GM10847 (cell line): ENCODE measurements around the gene TEDC1.

Experiments
- POLR2A ChIP-seq: IDR thresholded peaks from 2 replicates; pipeline ENCODE4 v1.6.1; 2011; ENCODE audit not compliant: insufficient read length; ENCODE audit errors: extremely low read depth

Gene TEDC1

GRCh38 chr14:105452963-105453362 is 38.1 kb upstream of the TEDC1 start:
- no peak for TF ChIP-seq POLR2A

GRCh38 chr14:105453847-105454246 is 37.2 kb upstream of the TEDC1 start:
- TF ChIP-seq POLR2A: no peak

- no peak for TF ChIP-seq POLR2A
Measured at GRCh38 chr14:105455086-105455640, 35.9 kb upstream of the TEDC1 start.

DNA sequence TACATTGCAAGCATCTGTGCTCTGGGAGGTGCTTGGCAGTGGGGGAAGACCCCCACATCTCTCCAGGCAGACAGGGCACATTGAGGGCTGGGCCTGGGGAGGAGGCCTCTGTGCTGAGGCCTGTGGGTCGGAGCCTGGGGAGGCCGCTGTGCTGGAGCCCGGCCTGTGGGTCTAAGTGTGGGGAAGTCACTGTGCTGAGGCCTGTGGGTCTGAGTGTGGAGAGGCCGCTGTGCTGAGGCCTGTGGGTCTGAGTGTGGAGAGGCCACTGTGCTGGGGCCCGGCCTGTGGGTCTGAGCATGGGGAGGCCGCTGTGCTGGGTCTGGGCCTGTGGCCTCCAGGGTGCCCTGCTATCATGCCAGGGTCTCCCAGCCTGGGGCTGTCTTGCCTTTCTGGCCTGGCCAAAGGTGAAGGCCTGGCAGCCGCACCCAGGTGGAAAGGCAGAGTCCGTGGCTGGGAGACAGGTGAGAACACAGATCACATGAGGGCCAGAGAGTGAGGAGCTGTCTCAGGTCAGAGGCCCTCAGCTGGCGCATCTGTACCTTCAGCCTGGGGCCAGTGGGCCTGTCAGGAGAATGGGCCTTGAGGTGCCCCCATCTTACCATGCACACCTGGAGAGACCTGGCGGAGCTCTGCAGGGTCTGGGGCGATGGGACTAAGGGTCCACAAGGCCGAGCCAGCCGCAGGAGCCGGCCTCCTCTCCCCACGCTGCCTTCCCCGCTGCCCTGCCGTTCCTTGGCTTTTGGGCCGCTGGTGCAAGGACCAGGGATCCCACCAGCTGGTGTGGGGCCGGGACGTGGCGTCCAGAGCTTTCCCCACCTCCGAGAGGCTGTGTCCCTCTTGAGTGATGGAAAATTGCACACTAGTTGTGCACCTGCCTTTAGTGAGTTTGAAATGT is 35.0 kb upstream of the TEDC1 start:
- no peak for TF ChIP-seq POLR2A

DNA sequence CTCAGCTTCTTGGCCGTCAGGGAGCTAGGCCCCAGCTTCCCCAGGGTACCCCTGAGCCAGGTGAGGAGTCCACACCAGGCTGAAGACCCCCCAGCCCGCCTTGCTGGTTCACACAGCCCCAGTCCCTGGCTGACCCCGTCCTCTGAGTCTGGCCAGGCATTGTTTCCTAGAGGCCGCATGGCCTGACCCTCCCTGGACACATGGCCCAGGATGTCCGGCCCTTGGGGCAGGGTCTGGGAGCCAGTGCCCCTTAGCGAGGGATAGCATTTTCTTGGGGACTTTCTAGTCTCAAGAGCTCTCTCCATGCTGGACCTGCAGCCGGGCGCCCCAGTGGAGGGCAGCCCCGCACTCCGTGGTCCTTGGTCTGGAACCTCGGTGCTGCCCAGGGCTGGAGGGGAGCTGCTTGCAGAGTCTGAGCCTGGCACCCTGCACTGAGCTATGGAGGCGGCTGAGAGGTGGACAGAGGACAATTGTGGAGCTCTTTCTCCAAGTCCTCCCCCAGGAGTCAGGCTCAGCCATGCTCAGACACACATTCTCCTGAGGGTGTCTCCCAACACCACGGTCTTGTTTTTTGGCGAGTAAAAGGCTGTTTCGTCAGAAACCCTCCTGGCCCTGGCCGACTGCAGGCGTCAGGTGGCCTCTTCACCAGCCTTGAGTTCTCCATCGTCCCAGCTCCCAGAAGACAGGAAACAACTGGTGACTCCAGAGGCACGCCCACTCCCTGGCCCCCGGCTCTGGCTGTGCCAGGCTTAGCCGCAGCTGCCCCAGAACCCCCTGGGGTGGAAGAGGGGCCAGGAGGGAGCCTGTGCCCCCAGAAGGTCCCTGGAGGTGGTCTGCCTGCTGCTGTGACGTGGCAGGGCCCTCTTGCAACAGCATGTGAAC is 34.1 kb upstream of the TEDC1 start:
- no peak for TF ChIP-seq POLR2A

DNA sequence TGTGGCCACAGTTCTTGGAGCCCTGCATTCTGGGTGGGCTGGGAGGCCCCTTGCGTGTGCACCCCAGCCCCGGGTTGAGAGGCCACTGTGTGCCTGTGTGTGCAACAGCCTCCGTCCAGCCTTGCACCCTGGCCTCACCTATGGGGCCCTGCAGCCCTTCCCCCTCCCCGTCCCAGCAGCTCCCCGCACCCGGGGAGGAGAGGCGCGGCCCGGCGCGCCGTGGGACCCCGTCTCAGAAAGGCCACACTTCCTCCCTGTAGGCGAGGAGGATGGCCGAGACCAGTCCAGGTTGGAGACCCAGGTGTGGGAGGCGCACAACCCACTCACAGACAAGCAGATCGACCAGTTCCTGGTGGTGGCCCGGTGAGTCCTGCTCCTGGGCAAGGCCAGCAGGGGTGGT is 33.0 kb upstream of the TEDC1 start:
- no peak for TF ChIP-seq POLR2A

- no peak for TF ChIP-seq POLR2A
Measured at GRCh38 chr14:105458571-105458970, 32.5 kb upstream of the TEDC1 start.

DNA sequence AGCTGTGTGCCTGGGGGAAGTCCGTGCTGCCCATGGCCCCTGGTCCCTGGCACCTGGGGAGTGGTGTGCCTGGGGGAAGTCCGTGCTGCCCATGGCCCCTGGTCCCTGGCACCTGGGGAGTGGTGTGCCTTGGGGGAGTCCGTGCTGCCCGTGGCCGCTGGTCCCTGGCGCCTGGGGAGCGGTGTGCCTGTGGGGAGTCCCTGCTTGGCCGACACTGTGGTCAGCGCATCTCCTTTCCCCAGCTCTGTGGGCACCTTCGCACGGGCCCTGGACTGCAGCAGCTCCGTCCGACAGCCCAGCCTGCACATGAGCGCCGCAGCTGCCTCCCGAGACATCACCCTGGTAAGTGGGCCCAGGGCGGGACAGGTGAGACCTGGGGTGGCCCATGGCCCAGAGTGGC is 30.9 kb upstream of the TEDC1 start:
- TF ChIP-seq POLR2A: no peak

GRCh38 chr14:105460616-105461015 is 30.4 kb upstream of the TEDC1 start:
- TF ChIP-seq POLR2A: no peak

GRCh38 chr14:105461903-105462302 is 29.1 kb upstream of the TEDC1 start:
- TF ChIP-seq POLR2A: no peak

- no peak for TF ChIP-seq POLR2A
Measured at GRCh38 chr14:105464501-105464900, 26.5 kb upstream of the TEDC1 start.

- no peak for TF ChIP-seq POLR2A
Measured at GRCh38 chr14:105465209-105466031, 25.6 kb upstream of the TEDC1 start.

GRCh38 chr14:105466531-105467248 is 24.4 kb upstream of the TEDC1 start:
- TF ChIP-seq POLR2A: no peak

- no peak for TF ChIP-seq POLR2A
Measured at GRCh38 chr14:105467249-105467941, 23.7 kb upstream of the TEDC1 start.

GRCh38 chr14:105467942-105468471 is 23.0 kb upstream of the TEDC1 start:
- TF ChIP-seq POLR2A: no peak
